SIG-M5 treated with dmso at 0.1 percent for 504 hours (cell line): Measurements from ENCODE around the gene RNF175.
A peak's percentile ranks its signal among the peaks of the same experiment; 100 is the strongest.

ENCODE experiments used
- DNase-seq: peaks from one replicate; lab custom pipeline; 2025; ENCODE audit not compliant: unreplicated experiment; lab: John Stamatoyannopoulos, UW

Gene RNF175

DNA sequence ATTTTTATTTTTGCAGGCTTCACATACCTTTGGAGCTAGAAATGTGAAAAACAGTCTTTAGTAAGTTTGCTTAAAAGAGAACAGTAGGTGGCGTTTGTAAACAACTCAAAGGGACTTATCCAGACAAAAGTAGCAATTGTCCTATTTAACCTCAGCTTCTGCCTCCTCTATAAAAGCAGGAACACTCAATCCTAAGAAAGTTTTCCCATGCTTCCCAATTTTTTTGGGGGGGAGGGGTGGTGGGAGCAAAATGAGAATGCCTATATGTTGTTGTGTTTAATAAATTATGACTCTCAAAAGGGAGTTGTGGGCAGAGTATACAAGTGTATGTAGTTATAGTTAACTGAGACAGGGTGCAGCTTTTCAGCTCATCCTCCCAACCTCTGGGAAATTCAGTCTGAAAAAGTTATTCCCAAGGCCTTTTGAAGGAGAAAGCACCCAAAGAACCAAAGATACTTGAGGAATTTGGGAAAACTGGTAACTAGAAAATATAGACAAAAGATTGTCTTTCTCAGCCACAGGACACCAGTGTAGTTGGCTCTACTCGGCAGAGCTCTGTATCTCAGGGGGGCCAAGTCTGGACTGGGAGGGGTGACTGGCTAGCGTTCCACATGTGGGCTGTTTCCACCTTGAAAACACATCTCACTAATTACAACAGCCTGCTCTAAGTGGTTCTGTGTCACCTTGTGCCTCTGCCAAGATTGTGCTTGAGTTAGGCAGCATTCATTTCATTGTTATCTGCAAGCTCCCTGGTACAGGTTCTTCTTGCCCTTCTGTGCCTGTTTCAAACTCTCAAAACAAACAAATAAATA lies 26.3 kb upstream of the RNF175 start:
- peak; percentile 45 for DNase-seq

- DNase-seq, result no peak
Measured at GRCh38 chr4:153784166-153784699, 24.4 kb upstream of the RNF175 start.

DNA sequence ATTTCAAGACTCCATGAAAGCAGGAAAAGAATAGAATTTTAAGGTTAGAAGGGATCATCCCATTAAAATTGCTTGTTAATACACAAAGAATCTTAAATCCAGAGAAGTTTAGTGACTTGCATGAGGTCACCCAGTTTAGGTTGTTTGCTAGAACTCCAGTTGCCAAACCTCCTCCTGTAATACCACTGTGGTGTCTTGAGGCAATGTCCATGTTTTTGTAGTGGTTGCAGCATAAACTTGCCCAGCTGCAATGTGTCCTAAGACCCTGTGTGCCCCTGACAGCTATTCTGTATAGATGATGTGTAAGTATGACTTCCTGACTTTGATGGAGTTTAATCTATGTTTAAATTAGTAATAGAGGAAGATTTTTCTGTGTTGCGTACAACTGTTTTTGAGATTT lies 22.8 kb upstream of the RNF175 start:
- DNase-seq, result no peak

DNA sequence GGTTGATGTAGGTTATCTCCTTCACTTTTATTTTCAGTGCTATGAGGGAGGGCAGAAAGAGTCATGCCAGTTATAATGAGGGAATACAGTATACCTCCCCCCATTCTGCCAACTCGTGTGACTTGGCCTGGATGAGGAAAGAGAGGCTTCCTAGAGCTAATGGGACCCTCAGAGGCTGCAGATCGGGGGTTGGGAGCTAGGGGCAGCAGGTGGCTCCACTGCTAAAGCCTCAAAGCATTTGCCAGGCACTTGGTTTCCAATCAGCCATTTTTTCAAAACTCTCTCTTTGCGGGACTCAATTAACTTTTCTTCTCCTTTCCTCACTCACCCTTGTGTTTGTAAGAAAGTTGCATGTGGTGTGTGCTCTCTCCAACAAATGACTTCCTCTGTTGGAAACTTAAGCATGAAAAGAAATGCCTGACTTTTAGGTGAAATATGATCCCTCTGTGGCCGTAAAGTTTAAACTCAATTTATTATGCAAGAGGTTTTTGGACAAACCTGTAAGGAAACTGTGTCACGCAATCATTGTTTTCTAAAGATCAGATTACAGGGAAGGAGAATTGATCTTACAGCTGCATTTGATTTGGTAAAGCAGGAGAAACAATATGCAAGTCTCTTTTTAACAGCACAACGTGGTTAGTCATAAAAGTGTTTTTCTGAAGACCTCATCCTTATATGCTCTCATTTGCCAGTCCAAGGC lies 22.0 kb upstream of the RNF175 start:
- DNase-seq, result no peak

DNA sequence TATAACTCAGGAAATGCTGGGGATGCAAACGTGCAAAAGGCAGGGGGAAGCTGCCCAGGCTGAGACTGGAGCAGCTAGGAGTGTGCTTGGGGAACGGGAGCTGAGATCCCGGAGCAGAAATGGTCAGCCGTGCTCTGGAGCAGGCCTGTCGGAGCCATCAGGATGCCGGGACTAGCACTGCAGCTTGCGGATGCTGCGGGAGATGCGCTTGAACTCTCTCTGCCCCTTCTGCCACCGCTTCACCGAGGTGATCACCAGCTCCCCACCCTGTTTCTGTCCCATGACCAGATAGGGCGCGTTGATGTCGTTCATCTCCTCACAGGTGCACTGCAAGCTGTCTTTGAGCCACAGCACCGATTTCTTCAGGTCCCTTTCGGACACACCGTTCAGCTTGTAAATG lies 21.5 kb upstream of the RNF175 start:
- no peak for DNase-seq

GRCh38 chr4:153780876-153781275 lies 21.1 kb upstream of the RNF175 start:
- DNase-seq, result no peak

DNA sequence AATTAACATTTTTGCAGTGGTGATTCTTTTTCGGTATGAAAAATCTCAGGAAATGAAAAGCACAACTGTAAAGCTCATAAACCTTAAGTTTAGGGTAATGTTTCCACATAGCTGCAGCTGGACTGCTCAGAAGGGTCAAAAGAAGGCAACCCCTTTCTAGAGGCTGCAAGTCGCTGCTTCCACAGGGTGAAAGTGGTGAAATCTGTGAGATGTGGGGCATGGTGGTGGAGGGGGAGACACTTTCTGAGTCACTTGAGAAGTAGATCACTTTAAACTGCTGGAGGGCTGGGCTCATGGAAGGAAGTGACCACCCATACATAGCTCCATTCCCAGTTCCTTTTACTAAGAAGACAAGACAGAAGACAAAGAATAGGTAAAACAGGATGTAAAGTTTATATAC lies 20.4 kb upstream of the RNF175 start:
- DNase-seq, result peak; percentile 20

DNA sequence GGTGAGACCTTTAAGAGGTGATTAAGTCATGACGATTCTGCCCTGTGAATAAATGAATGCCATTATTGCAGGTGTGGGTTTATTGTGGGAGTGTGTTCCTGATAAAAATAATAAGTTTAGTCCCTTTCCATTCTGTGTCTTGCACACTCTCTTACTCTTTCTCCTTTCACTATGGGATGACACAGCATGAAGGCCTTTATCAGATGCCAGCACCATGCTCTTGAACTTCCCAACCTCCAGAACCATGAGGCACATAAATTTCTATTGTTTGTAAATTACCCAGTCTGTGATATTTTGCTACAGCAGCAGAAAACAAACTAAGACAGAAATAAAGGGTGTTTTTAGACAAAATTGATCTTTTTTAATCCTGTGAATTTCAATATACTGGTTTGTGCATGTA lies 18.6 kb upstream of the RNF175 start:
- DNase-seq, result no peak

- no peak for DNase-seq
Measured at GRCh38 chr4:153777421-153777820, 17.6 kb upstream of the RNF175 start.

- no peak for DNase-seq
Measured at GRCh38 chr4:153776601-153777000, 16.8 kb upstream of the RNF175 start.

DNA sequence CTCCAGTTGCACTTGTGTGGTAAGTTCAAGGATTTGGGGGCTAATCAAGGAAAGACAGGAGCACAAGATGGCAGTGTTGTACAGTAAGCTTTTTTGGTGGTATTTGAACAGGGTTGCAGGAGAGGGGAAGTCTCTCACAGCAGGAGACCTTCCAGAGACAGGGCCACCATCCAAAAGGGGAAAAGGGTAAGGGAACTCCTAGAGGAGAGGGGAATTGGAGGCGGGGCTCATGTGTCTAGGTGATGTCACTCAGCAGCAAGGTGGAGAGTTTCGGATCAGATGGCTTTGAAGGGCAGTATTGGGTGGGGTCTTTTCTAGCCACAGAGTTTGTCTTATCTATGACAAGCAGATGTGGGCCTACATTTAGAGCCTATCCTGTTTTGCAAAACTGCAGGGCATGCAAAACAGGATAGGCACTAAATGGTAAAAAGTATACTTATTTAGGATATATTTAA lies 13.4 kb upstream of the RNF175 start:
- peak; percentile 23 for DNase-seq

DNA sequence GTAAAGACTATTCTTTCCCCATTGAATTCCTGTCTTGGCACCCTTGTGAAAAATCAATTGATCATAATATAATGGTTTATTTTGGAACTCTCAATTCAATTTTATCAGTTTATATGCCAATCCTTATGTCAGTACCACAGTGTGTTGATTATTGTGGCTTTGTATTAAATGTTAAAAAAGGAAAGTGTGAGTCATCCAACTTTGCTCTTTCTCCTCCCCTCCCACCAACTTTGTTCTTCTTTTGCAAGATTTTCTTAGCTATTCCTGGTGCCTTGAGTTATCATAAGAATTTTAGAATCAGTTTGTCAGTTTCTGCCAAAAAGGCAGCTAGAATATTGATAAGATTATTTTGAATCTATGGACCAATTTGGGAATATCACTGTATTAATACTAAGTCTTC lies 11.2 kb upstream of the RNF175 start:
- peak; percentile 66 for DNase-seq

DNA sequence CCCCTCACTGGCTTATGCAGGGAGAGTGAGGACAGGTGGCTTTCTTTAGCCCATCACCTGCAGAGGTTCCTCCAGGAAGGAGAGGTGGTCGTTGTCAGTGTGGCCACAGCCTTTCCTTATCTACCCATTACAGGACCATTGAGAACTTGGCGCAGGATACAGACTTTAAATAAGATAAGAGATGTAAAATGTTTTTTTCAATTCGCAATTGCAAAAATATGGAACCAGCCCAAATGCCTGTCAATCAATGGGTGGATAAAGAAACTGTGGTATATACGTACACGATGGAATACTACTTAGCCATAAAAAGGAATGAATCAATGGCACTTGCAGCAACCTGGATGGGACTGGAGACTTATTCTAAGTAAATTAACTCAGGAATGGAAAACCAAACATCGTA lies 6.9 kb upstream of the RNF175 start:
- no peak for DNase-seq

- no peak for DNase-seq
Measured at GRCh38 chr4:153765894-153766293, 6.1 kb upstream of the RNF175 start.

- no peak for DNase-seq
Measured at GRCh38 chr4:153764601-153765368, 5.0 kb upstream of the RNF175 start.

GRCh38 chr4:153763404-153763803 lies 3.6 kb upstream of the RNF175 start:
- DNase-seq, result no peak

DNA sequence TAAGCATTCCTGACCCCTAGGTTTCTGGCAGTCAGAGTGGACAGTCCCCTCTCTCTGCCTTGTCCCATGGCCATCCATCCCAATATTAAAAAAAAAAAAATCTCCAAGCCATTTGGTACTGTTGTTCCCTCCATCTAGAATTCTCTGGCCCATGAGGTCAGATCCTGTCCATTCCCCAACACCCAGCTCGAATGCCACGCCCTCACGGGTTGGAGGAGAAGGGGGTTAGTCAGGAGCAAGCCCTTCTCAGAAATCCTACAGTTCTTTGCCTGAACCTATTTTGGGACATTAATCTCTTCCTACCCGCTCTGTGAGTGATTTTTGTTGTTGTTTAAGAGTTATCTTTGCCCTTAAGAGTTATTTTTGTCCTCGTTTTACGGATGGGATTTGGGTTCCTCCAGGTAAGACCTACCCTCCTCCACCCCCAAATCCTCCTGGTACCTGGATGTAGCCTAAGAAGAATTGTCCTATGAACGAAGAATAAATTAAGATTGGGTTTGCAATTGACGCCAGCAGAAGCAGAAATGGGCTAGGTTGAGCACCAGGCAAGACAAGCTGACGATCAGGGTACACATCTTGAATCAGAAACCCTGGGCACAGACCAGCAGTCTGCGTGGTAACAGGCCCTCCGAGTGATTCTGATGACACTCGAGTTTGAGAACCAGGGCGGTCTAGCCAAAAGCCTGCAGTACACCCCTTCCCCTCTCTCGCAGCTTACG lies 977 bp downstream of the RNF175 start:
- DNase-seq, result no peak

GRCh38 chr4:153758136-153758535 lies 1.7 kb downstream of the RNF175 start:
- DNase-seq, result no peak

GRCh38 chr4:153757407-153757806 lies 2.4 kb downstream of the RNF175 start:
- no peak for DNase-seq

DNA sequence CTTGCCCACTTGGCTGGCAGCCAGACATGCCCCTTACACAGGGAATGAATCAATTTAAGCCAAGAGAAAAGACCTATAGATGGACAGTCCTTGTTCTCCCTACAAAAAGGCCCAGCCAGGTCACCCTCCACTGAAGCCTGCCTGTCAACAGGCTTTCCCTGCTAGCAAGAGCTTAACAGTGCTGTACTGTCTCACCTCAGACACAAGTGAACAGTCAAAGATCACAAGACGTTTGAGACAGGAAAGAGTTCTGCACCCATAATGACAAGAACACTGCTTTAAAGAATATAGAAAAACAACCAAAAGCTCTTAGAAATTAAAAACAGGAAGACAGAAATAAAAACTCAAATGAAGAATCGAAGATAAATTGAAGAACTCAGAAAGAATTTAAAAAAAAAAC lies 4.6 kb downstream of the RNF175 start:
- no peak for DNase-seq
